Activated gamma-delta T cell (primary cell): ENCODE data around the gene ERICH4.
A peak's percentile ranks its signal among the peaks of the same experiment; 100 is the strongest.
"Not testable (repeated sequence)": the region's sequence is repeated elsewhere in the genome, so short reads cannot be mapped to it uniquely, and the experiment has no call there.

Experiments
- DNase-seq: peaks from one replicate; lab custom pipeline; 2025; lab: John Stamatoyannopoulos, UW

Gene ERICH4

GRCh38 chr19:41435936-41436673 is 6.9 kb upstream of the ERICH4 start:
- no peak for DNase-seq

DNA sequence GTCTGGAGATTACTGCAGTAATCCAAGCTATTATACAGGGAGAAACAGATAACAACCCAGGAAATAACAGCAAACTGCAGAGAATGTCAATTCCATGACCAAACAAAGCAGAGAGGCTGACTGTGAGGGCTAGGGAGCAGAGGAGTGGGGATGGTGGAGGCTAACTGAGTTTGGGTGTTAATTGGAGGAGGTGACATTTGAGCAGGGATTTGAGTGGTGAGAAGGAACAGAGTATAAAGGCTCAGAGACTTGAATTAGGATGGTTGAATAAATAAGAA is 6.3 kb upstream of the ERICH4 start:
- DNase-seq: no peak

GRCh38 chr19:41437944-41438574 is 4.9 kb upstream of the ERICH4 start:
- DNase-seq: no peak

DNA sequence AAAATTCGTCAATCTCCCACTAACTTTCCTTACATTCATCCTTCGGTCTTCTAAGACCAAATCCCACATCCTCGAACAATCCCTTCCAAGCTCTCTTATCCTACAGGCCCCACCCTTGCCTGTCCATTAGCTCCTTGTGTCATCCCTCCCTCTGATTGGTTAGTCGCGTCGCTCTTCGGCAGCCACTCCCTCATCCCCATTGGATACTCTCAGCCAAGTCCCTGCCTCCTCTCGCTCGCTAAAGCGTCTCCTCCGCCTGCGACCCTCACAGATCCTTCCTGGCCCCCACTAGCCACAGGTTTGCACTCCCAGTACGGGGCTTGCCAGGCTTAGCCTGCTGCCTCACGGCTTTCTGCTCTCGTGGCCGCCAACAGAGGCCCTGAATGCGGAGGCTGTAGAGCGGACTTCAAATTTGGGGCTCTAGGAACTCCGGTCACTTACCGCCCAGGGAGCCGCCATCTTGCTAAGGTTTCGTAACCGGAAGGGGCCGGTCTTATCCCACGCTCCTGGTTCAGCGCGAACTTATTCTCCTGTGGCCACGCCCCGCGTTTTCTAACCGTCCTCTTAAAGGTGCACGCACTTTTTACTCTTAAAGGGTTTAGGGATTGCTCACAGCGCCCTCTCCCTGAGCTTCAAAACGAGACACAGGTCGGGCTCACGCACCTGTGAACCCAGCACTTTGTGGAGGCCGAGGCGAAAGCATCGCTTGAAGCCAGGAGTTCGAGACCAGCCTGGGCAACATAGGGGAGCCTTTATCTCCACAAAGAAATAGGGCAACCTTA is 3.3 kb upstream of the ERICH4 start, which contains the start of gene DMAC2:
Gene DMAC2 (minus strand): TSS at position 472 of the 782 bp plus-strand sequence. CDS start 13 bp downstream, at position 459.
- DNase-seq: no peak

GRCh38 chr19:41441321-41441945 is 1.5 kb upstream of the ERICH4 start:
- no peak for DNase-seq

DNA sequence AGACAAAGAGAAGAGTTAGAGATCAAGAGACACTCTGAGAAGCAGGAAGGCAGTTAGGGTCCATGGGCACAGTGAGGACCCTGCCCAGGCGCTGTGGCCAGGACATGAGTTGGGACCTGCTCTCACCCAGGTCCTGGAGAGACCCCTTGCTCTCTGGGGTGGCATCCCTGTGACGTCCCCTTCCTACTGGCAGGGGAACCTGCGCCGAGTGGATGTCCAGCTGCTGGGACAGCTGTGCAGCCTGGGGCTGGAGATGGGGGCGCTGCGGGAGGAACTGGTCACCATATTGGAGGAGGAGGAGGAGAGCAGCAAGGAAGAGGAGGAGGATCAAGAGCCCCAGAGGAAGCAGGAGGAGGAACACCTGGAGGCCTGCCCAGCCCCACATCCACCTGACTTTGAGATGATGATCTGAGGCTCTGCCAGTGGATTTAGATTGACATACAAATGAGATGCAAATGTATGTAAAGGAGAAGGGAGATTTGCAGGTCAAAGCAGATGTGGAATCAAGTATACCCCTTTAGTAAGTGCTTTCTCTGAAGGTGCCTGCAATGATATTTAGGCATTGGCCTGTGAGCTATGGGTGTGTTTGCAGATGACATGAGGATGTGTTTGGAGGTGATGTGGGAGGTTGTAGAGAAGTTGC is 978 bp downstream of the ERICH4 start:
- DNase-seq: no peak

DNA sequence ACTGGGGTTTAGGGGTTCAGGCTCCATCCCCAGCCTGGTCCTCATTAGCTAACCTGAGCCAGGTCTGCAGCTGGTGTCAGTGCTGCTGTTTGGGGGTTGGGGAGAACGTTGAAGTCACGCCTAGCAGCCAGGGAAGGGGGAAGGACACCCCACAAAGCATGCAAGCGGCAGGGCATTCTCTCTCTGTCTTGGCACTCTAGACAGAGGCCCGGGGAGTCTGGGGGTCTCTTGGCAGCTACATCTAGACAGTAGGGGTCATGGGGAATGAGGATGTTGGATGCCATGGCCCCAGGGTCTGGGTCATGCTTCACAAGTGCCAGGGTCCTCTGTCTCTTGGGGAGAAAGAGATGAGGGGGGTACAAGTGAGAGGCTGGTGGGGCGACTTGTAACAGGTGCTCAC is 2.6 kb downstream of the ERICH4 start:
- DNase-seq: no peak

DNA sequence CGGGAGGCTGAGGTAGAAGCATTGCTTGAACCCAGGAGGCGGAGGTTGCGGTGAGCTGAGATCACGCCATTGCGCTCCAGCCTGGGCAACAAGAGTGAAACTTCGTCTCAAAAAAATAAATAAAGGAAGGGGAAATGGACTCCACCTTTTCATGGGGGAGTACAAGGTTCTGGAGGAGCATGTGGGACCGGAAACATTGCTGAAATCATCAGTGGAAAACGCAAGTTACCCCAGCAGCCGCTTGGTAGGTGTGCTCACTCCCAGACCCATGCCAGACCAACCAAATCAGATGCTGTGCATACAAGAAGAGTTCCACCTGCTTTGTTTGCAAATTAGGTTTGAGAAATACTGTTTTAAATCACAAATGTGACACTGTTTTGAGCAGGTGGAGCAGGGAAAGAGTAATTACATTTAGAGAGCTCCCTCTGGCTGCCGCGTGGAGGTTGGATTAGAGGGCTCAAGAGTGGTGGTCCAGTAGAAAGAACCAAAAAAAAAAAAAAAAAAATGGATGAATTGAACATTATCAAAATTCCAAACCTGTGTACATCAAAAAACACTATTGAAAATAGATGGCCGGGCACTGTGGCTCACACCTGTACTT is 4.9 kb downstream of the ERICH4 start:
- DNase-seq: no peak

DNA sequence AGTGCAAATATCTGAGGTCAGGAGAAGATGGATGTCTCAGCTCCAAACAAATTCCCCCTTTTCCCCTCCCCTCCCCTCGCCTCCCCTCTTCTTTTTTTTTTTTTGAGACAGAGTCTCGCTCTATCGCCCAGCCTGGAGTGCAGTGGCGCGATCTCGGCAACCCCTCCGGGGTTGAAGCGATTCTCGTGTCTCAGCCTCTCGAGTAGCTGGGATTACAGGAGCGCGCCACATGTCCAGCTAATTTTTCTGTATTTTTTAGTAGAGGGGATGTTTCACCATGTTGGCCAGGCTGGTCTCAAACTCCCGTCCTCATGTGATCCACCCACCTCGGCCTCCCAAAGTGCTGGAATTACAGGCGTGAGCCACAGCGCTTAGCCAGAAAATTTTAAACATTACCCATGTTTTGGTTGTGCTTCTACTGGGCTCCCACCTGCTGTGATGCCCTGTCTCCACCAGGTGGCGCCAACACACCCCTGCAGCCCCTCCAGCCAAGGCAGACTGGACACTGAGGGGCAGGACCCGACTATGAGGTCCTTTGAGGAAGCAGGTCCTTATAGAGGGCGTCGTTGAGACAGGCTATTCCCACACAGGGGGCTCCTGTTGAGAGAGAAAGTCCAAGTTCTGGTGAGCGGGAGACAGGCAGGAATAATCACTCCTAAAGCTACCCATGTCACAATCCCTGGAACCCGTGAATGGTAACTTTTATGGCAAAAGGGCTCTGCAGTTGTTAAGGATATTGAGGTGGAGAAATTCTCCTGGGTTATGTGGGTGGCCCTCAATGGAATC is 6.3 kb downstream of the ERICH4 start:
- DNase-seq: peak; percentile 28

- DNase-seq: no peak
Observed at GRCh38 chr19:41449865-41450178, 6.9 kb downstream of the ERICH4 start.

GRCh38 chr19:41452584-41453275 is 9.8 kb downstream of the ERICH4 start:
- DNase-seq: no peak

GRCh38 chr19:41455936-41456335 is 13.0 kb downstream of the ERICH4 start:
- DNase-seq: no peak

DNA sequence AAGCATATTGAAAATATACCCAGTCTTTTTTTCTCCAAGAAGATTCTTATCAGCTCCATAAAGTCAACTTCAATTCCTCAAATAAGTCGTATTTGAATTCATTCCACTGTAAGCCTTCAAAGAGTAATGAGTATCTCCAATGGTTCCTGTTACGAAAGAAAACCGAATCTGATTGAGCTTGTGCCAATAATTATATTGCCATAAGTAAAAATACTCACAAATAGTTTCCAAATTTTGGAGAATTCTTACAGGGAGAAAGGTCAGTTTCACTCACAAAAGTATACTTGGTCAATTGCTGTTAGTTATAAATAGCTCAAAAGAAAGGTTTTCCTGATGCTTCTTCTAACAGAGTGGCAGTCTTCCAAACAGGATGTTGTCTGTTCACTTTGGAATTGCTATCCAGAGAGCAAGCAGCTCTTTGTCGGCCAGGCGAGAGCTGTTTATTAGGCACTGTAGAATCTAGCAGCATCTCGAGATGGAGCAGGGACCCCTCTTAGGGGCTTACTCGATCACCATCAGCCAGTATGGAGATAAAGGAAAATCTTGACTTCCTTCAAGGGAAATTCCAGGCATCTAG is 13.5 kb downstream of the ERICH4 start:
- no peak for DNase-seq

DNA sequence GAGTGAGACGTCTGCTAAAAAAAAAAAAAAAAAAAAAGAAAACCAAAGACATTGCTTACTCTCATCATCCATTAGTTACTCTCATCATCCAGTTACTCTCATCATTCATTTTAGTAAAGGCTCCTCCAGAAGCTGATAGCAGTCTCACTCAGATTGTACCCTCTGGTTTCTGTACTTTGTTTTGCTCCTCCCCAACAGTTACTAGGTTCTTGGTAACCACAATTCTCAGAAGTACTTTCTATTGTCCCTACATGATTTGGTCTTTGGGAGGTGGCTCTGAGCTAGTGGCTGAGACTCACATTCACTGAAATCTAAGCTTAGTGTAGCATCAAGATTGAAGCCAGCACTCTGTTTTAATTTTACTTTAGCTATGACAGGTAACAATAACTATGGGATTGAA is 14.3 kb downstream of the ERICH4 start:
- no peak for DNase-seq

DNA sequence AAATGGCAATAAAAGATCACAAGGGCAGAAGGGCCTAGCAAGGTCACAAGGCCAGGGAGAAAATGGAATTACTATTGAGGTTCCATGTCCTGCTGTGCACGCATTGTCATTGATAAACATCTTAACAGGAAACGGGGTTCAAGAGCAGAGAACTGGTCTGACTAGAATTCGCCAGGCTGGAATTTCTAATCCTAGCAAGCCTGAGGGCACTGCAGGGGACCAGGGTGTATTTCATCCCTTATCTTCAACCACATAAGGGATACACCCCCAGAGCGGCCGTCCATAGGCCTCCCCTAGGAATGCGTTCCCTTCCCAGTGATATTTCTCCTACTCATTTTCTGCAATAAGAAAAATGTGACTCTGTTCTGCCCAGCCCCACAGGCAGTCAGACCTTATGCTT is 19.5 kb downstream of the ERICH4 start:
- DNase-seq: no peak

GRCh38 chr19:41463257-41464256 is 20.6 kb downstream of the ERICH4 start:
- not testable (repeated sequence) for DNase-seq

DNA sequence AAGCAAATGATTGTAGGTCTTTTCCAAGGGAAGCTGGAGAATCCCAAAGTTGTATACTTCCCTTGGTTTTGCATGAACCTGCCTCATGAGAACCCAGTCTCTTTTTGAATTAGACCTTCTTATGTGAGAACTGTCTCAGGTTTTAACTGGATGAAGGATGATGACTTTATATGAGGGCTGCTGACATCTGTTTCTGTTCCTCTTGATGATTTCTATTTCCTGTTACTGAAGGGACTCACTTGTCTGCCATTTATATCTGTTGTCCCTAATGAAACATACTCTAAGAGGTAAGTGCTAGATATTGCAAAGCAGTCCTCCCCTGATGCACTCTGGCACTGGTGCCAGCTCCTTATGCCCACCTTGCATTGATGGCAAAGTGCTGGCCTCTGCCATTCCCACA is 33.6 kb downstream of the ERICH4 start:
- no peak for DNase-seq

DNA sequence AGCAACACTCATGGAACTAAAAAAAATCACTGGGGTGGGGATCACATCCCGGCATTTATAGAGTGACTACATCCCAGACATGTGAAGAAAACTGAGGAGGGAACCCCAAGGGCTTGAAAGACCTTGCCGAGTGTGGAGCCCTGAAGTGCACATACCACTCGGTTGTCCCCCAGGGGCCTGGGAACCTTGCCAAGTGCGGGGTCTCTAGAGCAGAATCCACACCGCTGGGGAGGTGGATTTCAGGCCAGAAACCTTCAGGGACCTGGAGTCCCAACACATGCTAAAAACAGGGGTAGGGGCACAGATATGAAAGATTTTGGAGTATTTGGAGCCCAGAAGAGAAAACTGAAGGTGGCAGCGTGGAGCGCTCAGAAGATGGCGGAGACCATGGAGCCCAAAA is 35.2 kb downstream of the ERICH4 start:
- DNase-seq: no peak
